ENCODE data around the gene CD28. TPM values are rescaled to one million over a fixed set of nuclear protein-coding genes. Genes with fewer than 3 reads are reported as not detected.
A peak's percentile ranks its signal among the peaks of the same experiment; 100 is the strongest.
"Not testable (repeated sequence)": the region's sequence is repeated elsewhere in the genome, so short reads cannot be mapped to it uniquely, and the experiment has no call there.

Gene CD28
- total RNA-seq, 1 donor from 2014 or later = not detected

DNA sequence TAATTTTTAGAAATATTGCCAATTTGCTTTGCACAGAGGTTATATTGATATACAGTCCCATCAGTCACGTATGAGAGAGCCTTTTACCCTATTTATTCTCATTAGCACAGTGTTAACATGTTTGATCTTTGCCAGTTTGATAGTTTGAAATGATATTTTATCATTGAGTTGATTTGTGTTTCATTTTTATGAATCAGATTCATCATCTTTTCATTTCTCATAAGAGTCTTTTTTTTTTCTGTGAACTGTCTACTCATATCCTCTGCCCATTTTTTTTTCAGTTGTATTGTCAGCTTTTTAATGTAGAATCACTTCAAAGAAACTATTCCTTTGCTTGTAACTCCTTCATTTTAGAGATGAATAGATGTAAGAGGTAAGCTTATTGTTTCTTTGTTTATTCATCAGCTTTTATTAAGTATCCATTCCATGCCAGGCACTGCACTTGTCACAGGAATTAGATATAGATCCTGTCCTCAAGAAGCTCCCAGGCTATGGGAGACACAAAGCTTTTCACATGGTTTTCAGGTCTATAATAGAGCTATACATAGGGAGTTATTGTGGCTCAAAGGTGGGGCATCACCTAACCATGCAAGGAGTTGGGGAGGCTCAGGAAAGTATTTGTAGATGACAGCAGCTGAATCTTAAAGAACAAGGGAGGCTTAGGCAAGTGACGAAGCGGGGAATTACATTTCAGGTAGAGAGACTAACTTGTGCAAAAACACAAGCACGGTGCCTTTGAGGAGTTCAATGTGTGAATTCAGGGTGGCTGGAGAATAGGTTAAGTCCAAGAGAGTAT, 42.1 kb downstream of the CD28 start:
- DNase-seq (ENCODE audit: low read depth) = no peak

DNA sequence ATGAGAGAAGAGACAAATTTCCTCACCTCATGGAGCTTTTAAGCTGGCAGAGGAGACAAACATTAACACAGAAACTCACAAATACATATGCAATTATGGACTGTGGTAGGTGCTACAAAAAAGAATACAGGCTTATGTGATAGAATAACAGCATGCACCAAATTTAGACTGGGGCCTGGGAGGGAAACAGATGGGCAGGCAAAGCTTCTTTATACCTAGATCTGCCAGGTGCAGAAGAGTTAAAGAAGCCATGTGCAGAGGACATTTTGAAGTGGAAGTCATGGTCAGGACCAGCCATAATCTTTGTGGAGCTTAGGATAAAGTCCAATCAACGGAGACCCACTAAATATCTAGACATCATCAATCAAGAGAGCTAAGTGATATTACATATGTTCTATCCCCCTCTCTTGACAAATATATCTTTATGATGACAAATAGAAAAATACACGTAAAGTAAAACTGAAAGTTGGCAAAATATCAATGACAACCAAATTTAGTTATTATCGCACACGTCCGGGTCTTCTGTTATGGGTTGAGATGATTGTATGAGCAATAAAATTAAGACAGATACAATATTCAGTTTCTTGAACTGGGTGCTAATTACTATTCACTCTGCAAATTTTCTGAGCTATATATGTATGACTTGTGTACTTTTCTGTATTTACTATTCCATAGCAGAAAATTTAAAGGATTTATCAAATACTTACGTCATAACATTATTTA, 44.1 kb downstream of the CD28 start:
- DNase-seq (ENCODE audit: low read depth) = no peak

DNA sequence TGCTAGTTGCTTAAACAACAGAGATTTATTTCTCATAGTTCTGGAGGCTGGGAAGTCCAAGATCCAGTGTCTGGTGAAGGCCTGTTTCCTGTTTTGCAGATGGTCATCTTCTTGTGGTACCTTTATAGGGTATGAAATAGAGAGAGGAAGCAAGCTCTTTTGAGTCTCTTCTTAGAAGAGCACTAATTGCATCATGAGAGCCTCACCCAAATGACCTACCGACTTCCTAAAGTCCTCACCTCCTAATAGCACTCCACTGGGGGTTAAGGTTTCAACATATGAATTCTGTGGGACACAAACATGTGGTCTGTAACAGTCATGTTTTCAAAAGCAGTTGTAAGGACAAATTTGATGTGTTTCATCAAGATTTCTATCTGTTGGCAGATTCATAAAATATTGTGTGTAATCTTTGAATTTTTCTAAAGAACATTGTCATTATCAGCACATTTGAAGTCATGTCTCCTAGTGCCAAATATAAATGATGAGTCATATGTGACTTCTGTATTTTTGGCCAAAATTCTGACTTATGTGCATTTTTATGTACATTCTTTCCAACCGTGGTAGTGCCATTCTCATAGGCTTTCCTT, 45.3 kb downstream of the CD28 start:
- no peak for DNase-seq (ENCODE audit: low read depth)

DNA sequence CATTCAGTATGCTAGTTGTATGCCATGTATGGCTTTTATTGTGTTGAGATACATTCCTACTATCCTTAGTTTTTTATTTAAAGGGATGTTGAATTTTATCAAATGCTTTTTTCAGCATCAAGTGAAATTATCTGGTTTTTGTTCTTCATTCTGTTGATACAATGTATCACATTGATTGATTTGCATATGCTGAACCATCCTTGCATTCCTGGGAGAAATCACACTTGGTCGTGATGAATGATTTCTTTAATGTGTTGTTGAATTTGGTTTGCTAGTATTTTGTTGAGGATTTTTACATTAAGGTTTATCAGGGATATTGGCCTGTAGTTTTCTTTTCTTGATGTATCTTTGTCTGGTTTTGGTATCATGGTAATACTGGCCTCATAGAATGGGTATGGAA, 49.7 kb downstream of the CD28 start:
- no peak for DNase-seq (ENCODE audit: low read depth)

DNA sequence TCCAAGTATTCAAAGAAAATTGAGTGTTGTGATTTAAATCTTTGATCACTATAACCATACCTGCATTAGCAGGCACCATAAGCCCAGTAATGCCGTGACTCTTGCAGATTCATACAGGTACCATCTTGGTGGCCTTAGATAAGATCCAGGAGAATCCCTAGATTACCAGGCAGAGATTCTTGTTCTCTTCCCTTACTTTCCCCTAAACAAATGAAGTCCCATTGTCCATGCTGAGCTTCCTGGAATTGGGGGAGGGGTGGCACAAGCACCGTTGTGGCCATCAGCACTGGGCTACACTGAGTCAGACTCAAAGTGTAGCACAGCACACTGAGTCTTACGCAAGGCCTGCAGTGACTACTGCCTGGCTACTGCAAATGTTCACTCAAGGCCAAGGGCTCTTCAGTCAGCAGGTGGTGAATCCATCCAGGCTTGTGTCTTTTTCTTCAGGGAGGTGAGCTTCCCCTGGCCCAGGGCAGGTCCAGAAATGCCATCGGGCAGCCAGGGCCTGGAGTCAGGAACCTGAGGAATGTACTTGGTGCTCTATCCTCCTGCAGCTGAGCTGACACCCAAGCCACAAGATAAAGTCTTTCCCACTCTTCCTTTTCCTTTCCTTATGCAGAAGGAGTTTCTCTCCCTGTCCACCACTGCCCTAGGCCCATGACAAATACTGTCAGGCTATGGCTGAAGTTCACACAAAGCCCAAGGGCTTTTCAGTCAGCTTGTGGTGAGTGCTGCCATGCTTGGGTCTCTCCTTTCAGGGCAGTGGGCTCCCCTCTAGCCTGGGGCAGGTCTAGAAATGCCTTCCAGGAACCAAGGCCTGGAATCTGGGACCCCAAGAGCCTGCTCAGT, 52.6 kb downstream of the CD28 start:
- peak; percentile 93 for DNase-seq (ENCODE audit: low read depth)

DNA sequence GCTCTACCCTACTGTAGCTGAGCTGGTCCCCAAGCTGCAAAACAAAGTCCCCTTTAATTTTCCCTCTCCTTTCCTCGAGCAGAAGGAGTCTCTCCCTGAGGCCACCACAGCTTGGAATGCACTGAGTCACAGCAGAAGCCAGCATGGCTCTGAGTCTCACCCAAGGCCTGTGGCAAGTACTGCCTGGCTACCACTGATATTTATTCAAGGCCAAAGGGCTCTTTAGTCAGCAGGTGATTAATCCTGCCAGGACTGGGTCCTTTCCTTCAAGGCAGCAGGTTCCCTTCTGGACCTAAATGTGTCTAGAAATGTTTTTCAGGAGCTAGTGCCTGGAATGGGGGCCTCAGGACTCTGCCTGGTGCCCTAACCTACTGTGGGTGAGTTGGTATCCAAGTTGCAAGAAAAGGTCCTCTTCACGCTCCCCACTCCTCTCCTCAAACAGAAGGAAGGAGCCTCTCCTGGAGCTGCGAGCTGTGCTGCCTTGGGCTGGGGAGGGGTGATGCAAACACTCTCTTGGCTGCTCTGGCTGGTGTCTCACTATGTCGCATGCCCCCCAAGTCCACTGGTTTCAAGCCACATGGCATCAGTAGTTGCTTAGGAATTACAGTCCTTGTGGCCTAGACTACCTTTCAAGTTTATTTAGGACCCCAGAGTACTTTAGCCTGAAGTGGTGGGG, 53.4 kb downstream of the CD28 start:
- DNase-seq (ENCODE audit: low read depth) = peak; percentile 98

DNA sequence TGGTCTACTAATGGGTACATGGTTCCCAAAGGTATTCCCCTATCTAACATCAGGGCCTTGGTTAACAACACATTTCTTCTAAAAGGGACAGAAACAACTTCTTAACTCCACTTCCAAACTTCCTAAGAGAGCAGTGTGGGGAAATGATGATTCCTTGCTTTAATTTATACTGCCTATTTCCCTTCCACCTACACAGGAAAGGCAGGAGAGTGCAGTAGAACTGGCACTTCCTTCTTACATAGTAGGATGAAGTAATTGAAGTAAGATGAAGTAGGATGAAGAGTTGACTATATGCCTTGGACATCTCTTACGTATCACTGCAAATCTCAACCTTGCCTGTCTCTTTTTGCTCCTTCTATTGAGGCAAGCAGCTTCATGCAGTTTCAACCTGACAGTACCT, 54.7 kb downstream of the CD28 start:
- DNase-seq (ENCODE audit: low read depth) = no peak

DNA sequence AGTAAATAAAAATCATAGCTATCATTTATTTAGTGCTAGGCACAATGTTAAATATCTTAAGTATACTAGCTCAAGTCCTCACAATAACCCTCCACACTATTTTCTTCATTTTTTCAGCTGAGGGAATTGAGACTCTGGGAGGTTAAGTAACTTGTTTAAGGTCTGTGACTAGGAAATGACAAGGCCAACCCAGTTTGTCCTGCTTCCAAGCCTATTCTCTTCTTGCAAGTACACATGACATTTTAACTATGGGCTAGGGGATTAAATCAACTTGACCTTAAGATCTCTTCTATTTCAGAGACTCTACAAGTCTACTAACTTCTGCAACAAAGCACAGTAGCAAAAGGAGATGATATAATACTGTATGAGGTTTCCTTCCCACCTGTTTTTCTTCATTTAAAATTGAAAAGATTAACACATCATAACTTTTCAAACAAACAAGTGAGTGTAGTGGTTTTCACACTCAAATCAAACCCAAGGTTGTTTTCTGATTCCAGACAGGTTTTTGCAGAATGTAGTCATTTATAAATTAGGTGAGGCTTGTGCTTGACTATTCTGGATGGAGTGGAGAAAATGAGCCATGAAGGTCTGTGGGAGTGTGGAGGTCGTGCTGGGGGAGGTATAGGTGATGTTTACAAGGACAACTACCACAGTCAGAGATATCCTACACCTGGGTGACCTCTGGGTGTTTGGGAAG, 57.0 kb downstream of the CD28 start:
- DNase-seq (ENCODE audit: low read depth) = no peak

DNA sequence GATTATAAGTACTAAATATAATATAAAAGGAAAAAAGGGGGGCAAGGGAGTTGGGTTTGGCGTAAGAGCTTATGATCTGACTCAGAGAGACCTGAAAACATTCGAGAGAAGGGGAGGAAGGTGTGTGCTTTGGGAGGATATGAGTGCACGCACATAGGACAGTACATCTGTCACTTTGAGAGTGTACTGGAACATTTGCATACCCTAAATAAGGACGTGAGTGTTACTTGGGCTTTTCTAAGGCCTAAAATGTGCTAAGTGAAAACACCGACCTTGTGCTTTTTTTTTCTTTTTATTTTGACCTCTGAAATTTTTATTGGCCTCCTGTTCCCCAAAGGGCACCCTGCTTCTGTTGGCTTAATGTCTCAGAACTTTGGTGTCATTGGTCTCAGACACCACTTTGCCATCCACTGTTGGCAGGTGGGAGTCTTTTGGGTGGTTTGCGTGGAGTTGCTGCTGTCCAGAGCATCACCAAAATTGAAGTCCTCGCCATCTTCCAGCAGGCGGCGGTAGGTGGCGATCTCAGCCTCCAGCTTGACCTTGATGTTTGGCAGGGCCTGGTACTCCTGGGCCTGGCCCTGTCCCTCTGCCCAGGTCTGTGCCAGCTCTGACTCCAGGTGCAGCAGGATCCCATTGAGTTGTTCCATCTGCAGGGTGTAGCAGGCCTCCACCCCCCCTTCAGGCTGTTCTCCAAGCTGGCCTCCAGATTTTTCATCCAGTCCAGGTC, 57.7 kb downstream of the CD28 start:
- no peak for DNase-seq (ENCODE audit: low read depth)

DNA sequence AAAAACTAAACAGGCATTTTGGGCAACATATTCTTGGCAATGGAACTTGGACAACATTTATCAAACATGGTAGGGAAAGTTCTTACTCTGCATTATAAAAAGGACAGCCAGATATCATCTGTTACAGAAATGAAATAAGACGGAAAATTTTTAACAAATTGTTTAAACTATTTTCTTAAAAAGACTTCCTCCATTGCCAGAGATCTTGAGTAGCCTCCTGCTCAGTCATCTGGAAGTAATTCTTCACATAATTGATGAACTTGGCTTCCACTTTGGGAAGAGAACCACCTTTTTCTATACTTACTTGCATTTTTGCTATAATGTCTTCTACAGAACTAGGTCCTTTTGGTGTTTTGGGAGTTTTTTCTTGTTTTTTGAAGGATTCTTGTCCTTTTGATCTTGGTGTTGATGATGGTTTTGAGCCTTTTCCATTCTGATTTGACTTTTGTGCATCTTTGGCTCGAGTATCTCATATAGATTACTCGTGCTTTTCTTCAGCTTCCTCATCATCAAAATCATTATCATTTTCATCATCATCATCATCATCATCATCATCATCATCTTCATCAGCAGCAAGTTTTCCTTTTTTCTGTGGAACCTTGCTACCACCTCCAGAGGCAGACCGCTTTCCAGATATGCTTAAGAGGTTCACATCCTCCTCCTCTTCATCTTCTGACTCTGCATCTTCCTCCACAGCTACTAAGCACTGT, 66.2 kb downstream of the CD28 start:
- DNase-seq (ENCODE audit: low read depth) = no peak

DNA sequence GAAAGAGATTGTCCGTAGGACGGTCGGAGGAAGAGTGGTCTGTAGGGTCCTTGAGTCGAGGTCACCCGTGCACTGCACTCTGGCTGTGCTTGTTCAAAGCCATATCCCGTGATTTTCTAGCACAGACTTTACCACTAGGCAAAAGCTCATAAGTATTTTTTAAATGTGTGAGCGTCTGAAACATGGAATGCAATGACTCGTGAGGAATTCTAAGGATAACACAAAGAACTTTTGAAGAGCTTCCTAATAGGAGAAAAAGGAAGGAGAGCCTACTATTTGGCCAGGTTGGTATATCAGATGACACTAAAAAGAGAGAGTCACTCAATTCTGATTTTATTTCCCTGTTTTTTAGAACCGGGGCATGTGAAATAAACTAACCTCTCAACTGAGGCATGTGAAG, 68.3 kb downstream of the CD28 start:
- DNase-seq (ENCODE audit: low read depth) = no peak

DNA sequence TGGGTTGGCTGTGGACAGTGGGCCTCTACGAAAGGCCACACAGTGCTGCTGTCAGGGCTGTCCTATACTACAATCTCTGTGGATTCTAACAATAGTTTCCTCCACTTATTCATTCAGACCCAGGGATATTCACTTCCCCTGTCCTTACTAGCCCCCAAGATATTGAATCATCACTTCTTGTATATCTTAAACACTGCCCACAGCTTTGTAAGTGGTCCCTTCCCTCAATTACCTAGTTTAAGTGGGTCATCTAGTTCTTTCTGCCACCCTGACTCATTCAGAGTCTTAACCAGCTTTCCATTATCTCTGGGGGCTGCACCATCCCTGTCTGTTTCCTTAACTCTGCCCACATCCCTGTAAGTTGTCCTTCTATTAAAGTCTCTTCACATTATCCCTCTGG, 69.2 kb downstream of the CD28 start:
- DNase-seq (ENCODE audit: low read depth) = no peak

DNA sequence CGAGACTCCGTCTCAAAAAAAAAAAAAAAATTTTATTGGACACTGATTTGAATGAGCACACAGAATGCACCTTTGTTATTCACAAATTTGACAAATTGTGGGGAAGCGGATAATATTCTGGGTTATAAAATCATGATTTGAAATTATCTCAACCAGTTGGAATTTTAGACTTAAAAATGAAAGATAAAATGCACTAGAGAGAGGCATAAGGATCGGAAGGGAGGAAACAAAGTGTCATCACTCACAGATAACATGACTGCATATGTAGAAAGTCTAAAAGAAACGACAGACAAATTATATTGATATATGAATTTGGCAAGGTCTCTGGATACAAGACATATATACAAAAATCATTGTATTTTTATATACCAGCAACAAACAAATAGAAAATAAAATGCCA, 70.6 kb downstream of the CD28 start:
- no peak for DNase-seq (ENCODE audit: low read depth)

DNA sequence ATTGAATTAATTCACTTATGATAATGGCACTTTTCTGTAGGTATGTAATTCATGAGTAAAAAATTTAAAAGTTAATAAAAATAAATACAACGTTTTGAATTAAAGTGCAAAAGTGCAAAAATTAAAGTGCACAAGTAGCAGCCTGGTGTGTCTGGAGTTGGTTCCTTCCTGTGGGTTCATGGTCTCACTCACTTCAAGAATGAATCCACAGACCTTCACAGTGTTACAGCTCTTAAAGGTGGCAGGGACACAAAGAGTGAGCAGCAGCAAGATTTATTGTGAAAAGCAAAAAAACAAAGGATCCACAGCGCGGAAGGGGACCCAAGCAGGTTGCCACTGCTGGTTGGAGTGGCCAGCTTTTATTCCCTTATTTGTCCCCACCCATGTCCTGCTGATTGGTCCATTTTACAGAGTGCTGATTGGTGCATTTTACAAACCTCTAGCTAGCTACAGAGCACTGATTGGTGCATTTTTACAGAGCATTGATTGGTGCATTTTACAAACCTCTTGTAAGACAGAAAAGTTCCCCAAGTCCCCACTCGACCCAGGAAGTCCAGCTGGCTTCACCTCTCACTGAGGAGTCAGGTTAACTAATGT, 73.1 kb downstream of the CD28 start:
- not testable (repeated sequence) for DNase-seq (ENCODE audit: low read depth)

DNA sequence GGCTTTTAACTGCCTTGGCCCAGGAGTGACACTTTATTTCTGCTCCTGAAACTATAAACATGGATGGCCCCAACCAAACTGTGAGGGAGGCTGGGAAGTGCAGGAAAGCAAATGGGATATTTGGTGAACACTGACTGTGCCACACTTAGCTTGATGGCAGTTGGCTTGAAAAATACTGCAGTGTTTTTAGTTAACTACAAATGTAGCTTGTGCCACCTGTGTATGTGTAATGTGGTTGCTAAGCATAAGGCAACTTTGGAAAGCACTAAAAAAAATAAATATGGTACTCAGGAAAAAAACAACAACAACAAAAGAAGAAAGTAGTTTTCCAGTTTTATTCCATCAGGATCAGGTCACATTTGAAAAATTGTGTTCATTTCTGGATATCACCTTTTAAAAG, 73.8 kb downstream of the CD28 start:
- no peak for DNase-seq (ENCODE audit: low read depth)

DNA sequence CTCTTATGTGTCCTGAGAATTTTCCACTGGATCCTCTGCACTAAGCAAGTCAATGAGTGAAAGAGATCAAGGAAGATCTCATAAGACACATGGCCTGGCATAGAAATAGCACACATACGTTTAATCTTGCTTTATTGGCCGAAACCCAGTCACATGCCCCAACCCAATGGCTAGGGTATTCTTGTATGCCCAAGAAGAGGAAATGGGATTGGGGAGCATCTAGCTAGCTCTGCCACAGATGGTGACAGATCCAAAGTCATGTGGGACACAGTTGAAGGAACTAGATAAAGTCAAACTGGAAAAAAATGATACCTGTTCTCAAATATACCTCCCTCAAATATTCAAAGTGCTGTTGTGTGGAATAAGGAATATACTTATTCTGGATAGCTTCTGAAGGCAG, 74.7 kb downstream of the CD28 start:
- no peak for DNase-seq (ENCODE audit: low read depth)

DNA sequence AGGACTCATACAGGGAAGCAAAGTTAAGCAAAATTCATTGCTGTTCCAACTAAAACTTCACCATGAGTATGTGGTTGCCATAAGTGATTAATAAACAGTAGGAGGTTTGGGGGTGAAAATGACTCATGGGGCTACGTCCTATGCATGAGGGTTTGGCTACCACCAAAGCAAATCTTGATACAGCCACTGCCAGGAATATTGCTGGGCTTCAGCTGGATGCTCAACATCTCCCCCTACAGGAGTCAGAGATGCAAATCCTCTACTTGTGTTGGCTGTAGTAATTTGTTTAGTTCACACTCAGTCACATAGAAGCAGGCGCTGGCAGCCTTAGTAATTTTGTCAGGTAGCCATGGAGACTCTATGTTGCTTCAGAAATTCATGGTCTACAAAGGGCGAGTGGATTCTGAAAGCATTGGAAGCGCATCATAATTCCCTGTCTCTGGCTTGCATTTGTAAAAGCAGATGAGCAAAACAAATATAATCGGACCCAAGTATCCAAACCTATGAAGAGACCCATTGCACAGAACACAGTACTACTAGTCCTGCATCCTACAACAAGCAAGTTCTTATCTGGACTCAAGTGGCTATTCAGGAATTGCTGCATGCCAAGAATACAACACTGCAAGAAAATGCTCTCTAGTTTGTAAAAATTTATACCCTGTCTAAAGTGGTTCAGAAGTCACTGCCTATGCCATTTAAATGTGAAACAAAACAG, 76.0 kb downstream of the CD28 start:
- peak; percentile 94 for DNase-seq (ENCODE audit: low read depth)

DNA sequence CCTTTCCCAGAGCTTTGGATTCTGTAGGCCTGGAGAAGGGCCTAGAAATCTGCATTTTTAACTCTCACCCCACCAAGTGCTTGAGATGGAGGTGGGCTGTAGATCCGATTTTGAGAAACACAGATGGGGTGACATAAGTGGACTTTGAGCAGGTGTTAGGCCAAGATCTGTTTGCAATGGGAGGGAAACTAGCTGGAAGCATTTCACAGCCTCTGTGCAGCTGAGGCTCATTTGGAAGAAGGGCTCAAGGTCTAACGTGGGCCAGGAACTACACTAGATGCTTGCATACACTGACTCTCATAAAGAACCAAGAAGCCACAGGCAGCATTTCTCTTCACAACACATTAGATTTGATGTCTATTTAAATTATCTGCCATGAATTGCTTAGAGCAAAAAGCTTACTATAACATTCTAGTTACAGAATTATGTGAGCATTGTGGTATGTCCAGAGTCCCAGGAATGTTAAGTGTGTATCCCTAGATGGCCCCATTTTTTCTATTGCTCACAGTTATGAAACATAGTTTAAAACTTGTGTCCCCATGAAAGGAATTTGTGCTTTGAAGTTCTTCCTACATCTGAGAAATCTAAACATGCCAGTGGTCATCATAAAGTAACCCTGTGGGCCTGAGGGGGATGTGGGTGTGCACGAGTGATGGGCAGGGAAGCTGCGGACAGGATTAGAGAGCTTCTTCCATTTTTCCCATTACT, 77.2 kb downstream of the CD28 start:
- DNase-seq (ENCODE audit: low read depth) = no peak
